ENCODE data around the gene TPK1. TPM values are rescaled to one million over a fixed set of nuclear protein-coding genes. Genes with fewer than 3 reads are reported as not detected.
A peak's percentile ranks its signal among the peaks of the same experiment; 100 is the strongest.

The TPK1 gene
- total RNA-seq, 1 experiment from 2014 or later: 3.1 TPM

DNA sequence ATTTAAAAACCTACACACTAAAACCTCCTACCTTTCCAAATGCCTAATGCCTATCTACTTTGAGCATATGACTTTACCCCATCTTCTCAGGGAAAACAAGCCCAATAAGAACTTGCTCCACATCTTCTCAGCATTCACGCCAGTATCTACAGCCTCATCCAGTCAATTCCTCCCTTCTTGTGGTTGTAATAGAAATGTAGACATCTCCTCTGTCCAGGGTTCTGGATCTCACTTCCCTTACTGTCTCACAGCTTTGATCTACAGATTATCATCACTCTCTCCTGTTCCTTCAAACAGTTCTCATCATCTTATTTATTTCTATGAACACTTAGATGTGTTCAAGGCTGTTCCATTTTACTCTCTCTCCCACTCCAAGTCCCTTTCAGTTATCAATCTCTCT, 361.9 kb downstream of the TPK1 start:
- H3T11ph ChIP-seq (ENCODE audit: low read length): no peak overlapping the region
- H2BK12ac ChIP-seq (ENCODE audit: insufficient read length, low read depth, low read length): no peak overlapping the region
- Mint-ChIP-seq H3K27ac (peak overlapping the region in 1 of 3 experiments; percentile 4; a peak in 1 of 7 replicates), H3K27me3 (ENCODE audit: low read depth) (no peaks in the 10 kb centered on the region), H3K9me3 (no peaks in the 10 kb centered on the region), H3K36me3 (ENCODE audit: insufficient read depth in 1 of 3, low read depth in 3 of 3) (no peaks in the 10 kb centered on the region), H3K4me1 (peaks cover 29% of the 10 kb centered on the region in 2 experiments), H3K4me3 (no peak overlapping the region)
- no peak overlapping the region for H3K14ac ChIP-seq (ENCODE audit: insufficient read depth, low read length)
- no peak overlapping the region for H4K5ac ChIP-seq (ENCODE audit: insufficient read length, low read depth, low read length)
- no peak overlapping the region for H2BK20ac ChIP-seq (ENCODE audit: low read depth, low read length, poor library complexity, severe bottlenecking)
- H3K9me3 ChIP-seq (ENCODE audit: control insufficient read depth, low read depth, low read length): no peaks in the 10 kb centered on the region
- H3K56ac ChIP-seq (ENCODE audit: insufficient read length, low read depth, low read length): no peak overlapping the region
- H4K8ac ChIP-seq (replicated peaks; ENCODE audit: insufficient read length, low read depth, low read length): no peak overlapping the region
- H4K91ac ChIP-seq (ENCODE audit: insufficient read length, low read depth, low read length): no peak overlapping the region
- no peaks in the 10 kb centered on the region for H3K79me2 ChIP-seq (ENCODE audit: insufficient read depth, low read length)
- H3K18ac ChIP-seq (ENCODE audit: insufficient read length, low read depth, low read length): no peak overlapping the region
- H2AK5ac ChIP-seq (ENCODE audit: insufficient read length, low read length): no peak overlapping the region
- H3K27ac ChIP-seq (ENCODE audit: insufficient read length, low read depth, low read length): no peak overlapping the region
- WGBS (ENCODE audit: extremely low coverage, insufficient read length, low lambda C conversion rate): no CpG with 5 or more reads among the region's 1 CpG
- H4K20me1 ChIP-seq (ENCODE audit: control insufficient read depth, insufficient read depth, insufficient read length): no peaks in the 10 kb centered on the region
- H2BK15ac ChIP-seq (ENCODE audit: low read depth, low read length): no peak overlapping the region
- H3K79me1 ChIP-seq (ENCODE audit: insufficient read depth, low read depth, low read length, poor library complexity, severe bottlenecking): no peaks in the 10 kb centered on the region
- H3K23ac ChIP-seq (ENCODE audit: insufficient read length, low read depth, low read length): no peak overlapping the region
- no peak overlapping the region for H2BK120ac ChIP-seq (ENCODE audit: low read depth, low read length, poor library complexity, severe bottlenecking)
- H3K4ac ChIP-seq (ENCODE audit: low read depth, low read length): no peak overlapping the region
- no peak overlapping the region for H2AFZ ChIP-seq (ENCODE audit: low read length)
- DNase-seq: no peak
- H3K27me3 ChIP-seq (ENCODE audit: insufficient read depth, low read length): no peaks in the 10 kb centered on the region
- H3K4me2 ChIP-seq (ENCODE audit: insufficient read depth, insufficient read length, low read length): no peak overlapping the region
- H2BK5ac ChIP-seq (ENCODE audit: insufficient read length, low read length): no peak overlapping the region
- H3K4me1 ChIP-seq (ENCODE audit: insufficient read depth, low read length): no peaks in the 10 kb centered on the region
- no peak for TF ChIP-seq CTCF (conservative IDR thresholded peaks at IDR 0.05)
- no peaks in the 10 kb centered on the region for H3K23me2 ChIP-seq (ENCODE audit: insufficient read length, low read depth, low read length, poor library complexity, severe bottlenecking)
- no peak overlapping the region for H3K9ac ChIP-seq (ENCODE audit: extremely low read depth, insufficient read length, low read length)

All from H9 (cell line).